Cortex of kidney (tissue), 1 donor: ENCODE data around the gene KCNH1.

Experiments used
- DNase-seq: peaks from one replicate; lab custom pipeline; 2025; lab: John Stamatoyannopoulos, UW

KCNH1 gene

GRCh38 chr1:211133836-211134669, at the start of gene KCNH1:
Gene KCNH1 (minus strand): TSS chr1:211134148. CDS start chr1:211133945, 203 bp downstream.
- DNase-seq, result no peak

- DNase-seq, result no peak
Measured at GRCh38 chr1:211182746-211183145, 48.8 kb upstream of the KCNH1 start.

- DNase-seq, result no peak
Measured at GRCh38 chr1:211174375-211174774, 40.4 kb upstream of the KCNH1 start.

- no peak for DNase-seq
Measured at GRCh38 chr1:211172657-211173056, 38.7 kb upstream of the KCNH1 start.

- DNase-seq, result no peak
Measured at GRCh38 chr1:211169353-211169752, 35.4 kb upstream of the KCNH1 start.

- DNase-seq, result no peak
Measured at GRCh38 chr1:211158866-211159265, 24.9 kb upstream of the KCNH1 start.

- no peak for DNase-seq
Measured at GRCh38 chr1:211155040-211155439, 21.1 kb upstream of the KCNH1 start.

- no peak for DNase-seq
Measured at GRCh38 chr1:211153932-211154331, 20.0 kb upstream of the KCNH1 start.

- DNase-seq, result no peak
Measured at GRCh38 chr1:211148366-211148765, 14.4 kb upstream of the KCNH1 start.

GRCh38 chr1:211145944-211146343, 12.0 kb upstream of the KCNH1 start:
- no peak for DNase-seq

GRCh38 chr1:211135342-211135950, 1.5 kb upstream of the KCNH1 start:
- no peak for DNase-seq

- DNase-seq, result no peak
Measured at GRCh38 chr1:211133393-211133835, 534 bp downstream of the KCNH1 start.

GRCh38 chr1:211132721-211133392, 1.1 kb downstream of the KCNH1 start:
- DNase-seq, result no peak

- DNase-seq, result no peak
Measured at GRCh38 chr1:211129776-211130175, 4.2 kb downstream of the KCNH1 start.

- DNase-seq, result no peak
Measured at GRCh38 chr1:211127166-211127565, 6.8 kb downstream of the KCNH1 start.

GRCh38 chr1:211126622-211127021, 7.3 kb downstream of the KCNH1 start:
- DNase-seq, result no peak

GRCh38 chr1:211118407-211119102, 15.4 kb downstream of the KCNH1 start:
- no peak for DNase-seq

GRCh38 chr1:211114446-211114845, 19.5 kb downstream of the KCNH1 start:
- DNase-seq, result no peak

- no peak for DNase-seq
Measured at GRCh38 chr1:211113566-211113965, 20.4 kb downstream of the KCNH1 start.

- DNase-seq, result no peak
Measured at GRCh38 chr1:211111351-211111750, 22.6 kb downstream of the KCNH1 start.

GRCh38 chr1:211101481-211101880, 32.5 kb downstream of the KCNH1 start:
- DNase-seq, result no peak

GRCh38 chr1:211099393-211099792, 34.6 kb downstream of the KCNH1 start:
- no peak for DNase-seq
